Smooth muscle cell of the pulmonary artery (primary cell): ENCODE results near the gene MARK3. TPM values are rescaled to one million over a fixed set of nuclear protein-coding genes. Genes with fewer than 3 reads are reported as not detected.

Experiments used
- total RNA-seq: library from RNA; depleted of rRNA; stranded (reverse); fragments of >200 nt; gene quantifications from 2 replicates; pipeline ENCODE4 v1.2.3, GENCODE V29; 2014

The MARK3 gene
- 65.9 and 75.1 TPM in 2 replicates for total RNA-seq

GRCh38 chr14:103385152-103385928, at the start of gene MARK3:
MARK3 (plus strand) TSS chr14:103385415; CDS start chr14:103386030, 615 bp downstream.

GRCh38 chr14:103522649-103523574, 137.7 kb downstream of the MARK3 start, which contains the start of gene CKB:
CKB (minus strand) TSS chr14:103522830; CDS start chr14:103522493, 337 bp downstream.

GRCh38 chr14:103528587-103529382, 143.6 kb downstream of the MARK3 start, which contains the start of gene TRMT61A:
TRMT61A (plus strand) TSS chr14:103529196; CDS start chr14:103529979, 783 bp downstream.

Other genes with a start within 250 kb of the MARK3 start
- 134 and 227 TPM in 2 replicates for gene EIF5, start 51.2 kb upstream of the MARK3 start, total RNA-seq
- 16.1 and 27.5 TPM in 2 replicates for gene CKB, start 137.4 kb downstream of the MARK3 start, total RNA-seq
- gene TRMT61A, start 143.8 kb downstream of the MARK3 start, total RNA-seq, result 10.6 and 16.8 TPM in 2 replicates
- 24.1 and 25.2 TPM in 2 replicates for gene BAG5, start 177.2 kb downstream of the MARK3 start, total RNA-seq
- gene COA8, start 177.5 kb downstream of the MARK3 start, total RNA-seq, result 17.7 and 22.5 TPM in 2 replicates
- gene KLC1, start 243.8 kb downstream of the MARK3 start, total RNA-seq, result 184 and 219 TPM in 2 replicates